GM18951 (cell line): ENCODE results near the gene TBC1D1.

Experiments
- POLR2A ChIP-seq: IDR thresholded peaks from 4 replicates; pipeline ENCODE4 v1.6.1; 2011; ENCODE audit warnings: mild to moderate bottlenecking; ENCODE audit not compliant: insufficient read length, insufficient read depth; ENCODE audit errors: extremely low read depth
- in situ Hi-C: fragments of 300-500 bp; cut with MboI; formaldehyde crosslinking; loops from one replicate; pipeline ENCODE4 v1.12.0; 2022; ENCODE audit warnings: low sequenced_read_pairs, mixed read lengths, inconsistent platforms; ENCODE audit not compliant: unreplicated experiment

The TBC1D1 gene

GRCh38 chr4:37990731-37991245, 99.9 kb downstream of the TBC1D1 start:
- TF ChIP-seq POLR2A, result no peak
- in situ Hi-C loops, result no loop called here

- no peak for TF ChIP-seq POLR2A
- in situ Hi-C loops, result no loop called here
These were observed 100.9 kb downstream of the TBC1D1 start for GRCh38 chr4:37991623-37992410.

- in situ Hi-C loops, result no loop called here
- TF ChIP-seq POLR2A, result no peak
These were observed 102.9 kb downstream of the TBC1D1 start for GRCh38 chr4:37993806-37994205.

- no peak for TF ChIP-seq POLR2A
- in situ Hi-C loops, result no loop called here
These were observed 103.7 kb downstream of the TBC1D1 start for GRCh38 chr4:37994569-37994968.

GRCh38 chr4:37995299-37995821, 104.5 kb downstream of the TBC1D1 start:
- in situ Hi-C loops, result no loop called here

GRCh38 chr4:37995981-37996775, 105.3 kb downstream of the TBC1D1 start:
- no peak for TF ChIP-seq POLR2A

More at GRCh38 chr4:37995299-37995821, 104.5 kb downstream of the TBC1D1 start:
- no peak for TF ChIP-seq POLR2A

GRCh38 chr4:37998226-37998625, 107.3 kb downstream of the TBC1D1 start:
- in situ Hi-C loops, result no loop called here
- TF ChIP-seq POLR2A, result no peak

More at GRCh38 chr4:37995981-37996775, 105.3 kb downstream of the TBC1D1 start:
- in situ Hi-C loops, result no loop called here

- no peak for TF ChIP-seq POLR2A
- in situ Hi-C loops, result no loop called here
These were observed 108.3 kb downstream of the TBC1D1 start for GRCh38 chr4:37999000-37999716.

- in situ Hi-C loops, result no loop called here
- no peak for TF ChIP-seq POLR2A
These were observed 109.1 kb downstream of the TBC1D1 start for GRCh38 chr4:37999965-38000364.

GRCh38 chr4:38001927-38002326, 111.0 kb downstream of the TBC1D1 start:
- TF ChIP-seq POLR2A, result no peak
- in situ Hi-C loops, result no loop called here

GRCh38 chr4:38002451-38003071, 111.7 kb downstream of the TBC1D1 start:
- in situ Hi-C loops, result no loop called here
- TF ChIP-seq POLR2A, result no peak

- in situ Hi-C loops, result no loop called here
- TF ChIP-seq POLR2A, result no peak
These were observed 112.2 kb downstream of the TBC1D1 start for GRCh38 chr4:38003102-38003501.
